Tibial nerve (tissue), 4 donors: ENCODE measurements around the gene DYNLRB1. TPM values are rescaled to one million over a fixed set of nuclear protein-coding genes. Genes with fewer than 3 reads are reported as not detected.

Experiments used
- DNase-seq, 2 donors: peaks; one replicate each; pipeline ENCODE4 v3.0.0-alpha.2; 2019; ENCODE audit warnings: low spot score in 2 of 2
- H3K27ac ChIP-seq, 4 donors: fragments of 200-600 bp; sonication (generic) in 3 of 4; one replicate each; pipeline ENCODE4 v1.5.1; 2017 to 2019; ENCODE audit warnings: mild to moderate bottlenecking in 1 of 4
- H3K27me3 ChIP-seq, 2 donors: fragments of 200-600 bp; sonication (generic) in 1 of 2; one replicate each; pipeline versions ENCODE4 v1.5.1 to v1.6.0; 2017 to 2019
- H3K36me3 ChIP-seq, 3 donors: fragments of 200-600 bp; sonication (generic); one replicate each; pipeline ENCODE4 v1.5.1; 2018 to 2019
- H3K4me1 ChIP-seq, 4 donors: fragments of 200-600 bp; sonication (generic) in 3 of 4; one replicate each; pipeline ENCODE4 v1.5.1; 2017 to 2019
- H3K4me3 ChIP-seq, 4 donors: fragments of 200-600 bp; sonication (generic) in 3 of 4; one replicate each; pipeline ENCODE4 v1.5.1; 2017 to 2019; ENCODE audit warnings: mild to moderate bottlenecking in 1 of 4, moderate library complexity in 1 of 4
- H3K9me3 ChIP-seq, 4 donors: fragments of 200-600 bp; sonication (generic) in 3 of 4; one replicate each; pipeline ENCODE4 v1.5.1; 2017 to 2019
- EP300 ChIP-seq, 2 donors: sonication (generic); formaldehyde crosslinking; IDR thresholded peaks; one replicate each; pipeline ENCODE4 v1.6.1; 2017; ENCODE audit warnings: antibody characterized with exemption in 2 of 2, mild to moderate bottlenecking in 1 of 2
- POLR2A ChIP-seq, 2 donors: fragments of 450-650 bp; IDR thresholded peaks; one replicate each; pipeline ENCODE4 v1.6.1; 2017; ENCODE audit warnings: antibody characterized with exemption in 2 of 2, mild to moderate bottlenecking in 2 of 2, moderate library complexity in 2 of 2
- WGBS, 2 donors: methylation state at CpG; one replicate each; pipeline ENCODE4 v1.1.5; 2018; 5-methylcytosine and 5-hydroxymethylcytosine counted together
- total RNA-seq, 4 donors: library from RNA; depleted of rRNA; stranded (reverse); fragments of >200 nt; gene quantifications; one replicate each; pipeline ENCODE4 v1.1.0, GENCODE V29; 2016
- TF ChIP-seq, protein P1 (sequence below), 5 experiments: fragments of 200-600 bp in 3 of 5; fragments of 450-650 bp in 2 of 5; sonication (generic) in 3 of 5; IDR thresholded peaks; one replicate each; pipeline ENCODE4 v1.5.1; 2016 to 2019; ENCODE audit warnings: antibody characterized with exemption in 5 of 5, mild to moderate bottlenecking in 3 of 5, moderate library complexity in 2 of 5

The DYNLRB1 gene
- total RNA-seq, 4 donors from 2014 or later: 145 to 188 (median 170) TPM

DNA sequence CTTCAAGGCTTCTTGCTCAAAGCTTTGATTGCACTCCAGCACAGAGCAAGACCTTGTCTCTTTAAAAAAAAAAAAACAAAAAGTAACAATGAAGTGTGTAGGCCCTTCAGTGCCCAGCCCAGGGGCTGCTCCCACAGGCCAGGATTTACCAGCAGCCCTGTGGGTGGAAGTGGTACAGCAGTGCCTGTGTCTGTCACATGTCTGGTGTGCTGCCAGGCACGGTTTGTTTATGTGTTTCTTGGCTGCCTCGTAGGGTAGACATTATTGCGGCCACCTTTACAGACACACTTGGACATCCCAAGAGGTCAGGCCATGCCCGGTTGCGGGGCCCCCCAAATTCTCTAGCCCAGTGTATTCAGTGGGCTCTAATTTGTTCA, 12.7 kb downstream of the DYNLRB1 start:
- Histone ChIP-seq H3K36me3 (peaks cover 0 to 64% (median 5%) of the 10 kb centered on the region in 3 donors), H3K9me3 (no peaks in the 10 kb centered on the region), H3K27me3 (no peaks in the 10 kb centered on the region), H3K4me3 (no peak overlapping the region), H3K4me1 (peaks cover 0 to 91% (median 49%) of the 10 kb centered on the region in 4 donors), H3K27ac (peak overlapping the region; percentile 59 to 90 (median 79))
- WGBS, 2 donors: 42 to 61% methylated on average over 5 of the region's 5 CpGs
- DNase-seq: peak; percentile 45 to 50
- TF ChIP-seq POLR2A (IDR thresholded peaks at IDR 0.05) (no peak), EP300 (IDR thresholded peaks at IDR 0.05) (peak; percentile 69 to 92)
- TF ChIP-seq, protein P1, sequence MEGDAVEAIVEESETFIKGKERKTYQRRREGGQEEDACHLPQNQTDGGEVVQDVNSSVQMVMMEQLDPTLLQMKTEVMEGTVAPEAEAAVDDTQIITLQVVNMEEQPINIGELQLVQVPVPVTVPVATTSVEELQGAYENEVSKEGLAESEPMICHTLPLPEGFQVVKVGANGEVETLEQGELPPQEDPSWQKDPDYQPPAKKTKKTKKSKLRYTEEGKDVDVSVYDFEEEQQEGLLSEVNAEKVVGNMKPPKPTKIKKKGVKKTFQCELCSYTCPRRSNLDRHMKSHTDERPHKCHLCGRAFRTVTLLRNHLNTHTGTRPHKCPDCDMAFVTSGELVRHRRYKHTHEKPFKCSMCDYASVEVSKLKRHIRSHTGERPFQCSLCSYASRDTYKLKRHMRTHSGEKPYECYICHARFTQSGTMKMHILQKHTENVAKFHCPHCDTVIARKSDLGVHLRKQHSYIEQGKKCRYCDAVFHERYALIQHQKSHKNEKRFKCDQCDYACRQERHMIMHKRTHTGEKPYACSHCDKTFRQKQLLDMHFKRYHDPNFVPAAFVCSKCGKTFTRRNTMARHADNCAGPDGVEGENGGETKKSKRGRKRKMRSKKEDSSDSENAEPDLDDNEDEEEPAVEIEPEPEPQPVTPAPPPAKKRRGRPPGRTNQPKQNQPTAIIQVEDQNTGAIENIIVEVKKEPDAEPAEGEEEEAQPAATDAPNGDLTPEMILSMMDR (IDR thresholded peaks at IDR 0.05): peak in 1 of 5 experiments; percentile 52

DNA sequence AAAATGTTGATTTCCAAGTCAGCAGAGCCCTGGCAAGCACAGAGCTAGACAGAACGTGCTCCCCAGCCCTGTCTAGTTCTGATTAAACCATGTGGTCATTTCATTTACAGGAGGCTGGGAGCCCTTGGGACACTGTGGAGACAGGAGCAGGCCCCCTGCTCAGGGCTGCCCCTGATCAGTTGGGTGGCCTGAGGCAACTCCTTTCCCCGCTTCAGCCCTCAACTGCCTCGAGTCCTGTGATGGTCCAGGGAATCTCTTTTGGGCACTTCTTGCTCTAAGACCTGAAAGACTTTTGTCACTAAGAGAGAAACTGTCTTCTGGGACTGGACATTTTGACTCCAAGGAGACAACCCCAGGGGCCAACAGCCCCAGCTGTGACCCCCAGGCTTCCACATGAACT, 13.5 kb downstream of the DYNLRB1 start:
- H3K27ac ChIP-seq: peak overlapping the region; percentile 59 to 90 (median 79)
- no peak overlapping the region for H3K4me3 ChIP-seq
- H3K36me3 ChIP-seq: peaks cover 0 to 71% (median 5%) of the 10 kb centered on the region in 3 donors
- H3K4me1 ChIP-seq: peaks cover 0 to 82% (median 45%) of the 10 kb centered on the region in 4 donors
- H3K9me3 ChIP-seq: no peaks in the 10 kb centered on the region
- DNase-seq: no peak
- TF ChIP-seq EP300 (IDR thresholded peaks at IDR 0.05) (no peak), POLR2A (IDR thresholded peaks at IDR 0.05) (no peak)
- TF ChIP-seq, protein P1 (IDR thresholded peaks at IDR 0.05): no peak
- no peaks in the 10 kb centered on the region for H3K27me3 ChIP-seq
- WGBS, 2 donors: 57 to 58% methylated on average over 3 of the region's 3 CpGs

DNA sequence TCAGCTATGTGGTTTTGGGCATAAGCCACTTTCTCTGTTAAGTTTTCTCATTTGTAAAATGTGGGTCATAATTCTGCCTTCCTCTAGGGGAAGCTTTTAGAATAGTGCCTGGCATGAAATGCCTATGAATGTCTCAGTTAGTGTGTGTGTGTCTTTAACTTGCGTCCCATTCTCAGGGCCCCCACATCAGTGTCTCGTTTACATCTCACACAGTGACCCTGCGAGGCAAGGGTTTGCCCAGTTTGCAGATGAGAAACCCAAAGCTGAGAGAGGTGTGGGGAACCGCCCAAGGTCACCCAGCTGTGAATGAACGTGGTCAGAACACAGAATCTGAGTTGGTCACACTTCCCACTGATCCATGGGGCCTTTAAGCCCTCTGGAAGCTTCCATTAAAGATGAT, 14.1 kb downstream of the DYNLRB1 start:
- peak overlapping the region; percentile 59 to 90 (median 79) for H3K27ac ChIP-seq
- DNase-seq: no peak
- peaks cover 2 to 77% (median 5%) of the 10 kb centered on the region in 3 donors for H3K36me3 ChIP-seq
- H3K9me3 ChIP-seq: no peaks in the 10 kb centered on the region
- no peak overlapping the region for H3K4me3 ChIP-seq
- peaks cover 0 to 76% (median 42%) of the 10 kb centered on the region in 4 donors for H3K4me1 ChIP-seq
- TF ChIP-seq, protein P1 (IDR thresholded peaks at IDR 0.05): no peak
- no peaks in the 10 kb centered on the region for H3K27me3 ChIP-seq
- 67 to 71% methylated on average over 5 of the region's 5 CpGs for WGBS, 2 donors

DNA sequence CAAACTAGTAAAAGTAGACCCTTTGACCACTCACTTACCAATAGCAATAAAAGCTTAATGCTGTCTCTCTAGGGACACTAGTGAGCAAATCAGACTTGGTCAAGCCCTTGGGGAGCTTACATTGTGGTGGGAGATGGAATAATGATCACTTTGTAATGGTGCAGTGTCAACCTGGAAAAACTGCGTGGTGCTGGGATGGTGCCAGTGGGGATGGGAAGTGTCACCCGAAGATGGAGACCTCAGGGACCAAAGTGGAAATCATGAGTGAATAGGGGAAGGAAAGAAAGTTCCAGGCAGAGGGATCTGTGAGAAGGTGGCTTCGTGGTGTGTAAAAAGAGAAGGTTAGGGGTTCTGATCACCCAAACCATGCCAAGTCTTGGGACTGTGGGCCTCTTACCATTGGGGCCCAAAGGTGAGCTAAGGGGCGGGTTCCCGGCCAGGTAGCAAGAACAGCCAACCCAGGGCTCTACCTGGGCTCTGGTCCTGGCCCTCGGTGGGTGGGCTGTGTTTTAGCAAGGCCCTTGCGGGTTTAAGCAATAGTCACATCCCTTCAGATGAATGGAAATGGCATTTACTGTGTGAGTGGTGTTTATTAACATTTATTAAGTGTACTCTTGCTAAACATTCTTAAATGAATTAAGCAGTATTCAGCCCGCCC, 15.5 kb downstream of the DYNLRB1 start:
- peaks cover 2 to 88% (median 14%) of the 10 kb centered on the region in 3 donors for H3K36me3 ChIP-seq
- no peaks in the 10 kb centered on the region for H3K9me3 ChIP-seq
- TF ChIP-seq POLR2A (IDR thresholded peaks at IDR 0.05) (no peak), EP300 (IDR thresholded peaks at IDR 0.05) (no peak)
- TF ChIP-seq, protein P1 (IDR thresholded peaks at IDR 0.05): no peak
- DNase-seq: no peak
- no peak overlapping the region for H3K4me3 ChIP-seq
- H3K4me1 ChIP-seq: peaks cover 0 to 62% (median 30%) of the 10 kb centered on the region in 4 donors
- 67 to 75% methylated on average over 8 of the region's 8 CpGs for WGBS, 2 donors
- H3K27me3 ChIP-seq: no peaks in the 10 kb centered on the region
- H3K27ac ChIP-seq: peak overlapping the region; percentile 59 to 90 (median 79)

DNA sequence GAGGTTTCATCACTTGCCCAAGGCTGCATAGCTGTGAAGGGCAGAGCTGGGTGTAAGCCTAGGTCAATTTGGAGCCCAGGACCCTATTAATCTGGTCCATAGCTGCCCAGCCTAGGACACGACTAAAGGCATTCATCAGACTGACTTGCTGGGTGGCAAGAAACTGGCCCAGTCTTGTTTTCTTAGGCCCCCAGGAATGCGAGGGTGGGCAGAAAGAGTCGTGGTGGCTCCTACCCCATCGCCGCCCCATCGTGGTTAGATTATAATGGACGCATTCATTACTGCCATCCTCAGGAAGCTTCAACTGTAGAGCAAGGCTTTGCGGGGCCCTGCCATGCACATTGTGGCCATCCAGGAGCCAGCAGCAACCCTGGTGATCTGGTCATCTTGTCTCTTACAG, 16.1 kb downstream of the DYNLRB1 start:
- 19 to 47% methylated on average over 8 of the region's 8 CpGs for WGBS, 2 donors
- Histone ChIP-seq H3K36me3 (peaks cover 2 to 88% (median 10%) of the 10 kb centered on the region in 3 donors), H3K27me3 (no peaks in the 10 kb centered on the region)

More for the DNA sequence above, 16.1 kb downstream of the DYNLRB1 start:
- TF ChIP-seq POLR2A (IDR thresholded peaks at IDR 0.05) (peak in 1 of 2 donors; percentile 39), EP300 (IDR thresholded peaks at IDR 0.05) (peak in 1 of 2 donors; percentile 65)
- TF ChIP-seq, protein P1 (IDR thresholded peaks at IDR 0.05): no peak
- no peak for DNase-seq
- peak overlapping the region; percentile 59 to 90 (median 79) for H3K27ac ChIP-seq
- H3K4me3 ChIP-seq: no peak overlapping the region
- H3K4me1 ChIP-seq: peaks cover 0 to 57% (median 26%) of the 10 kb centered on the region in 4 donors
- H3K9me3 ChIP-seq: no peaks in the 10 kb centered on the region
